Jurkat, Clone E6-1 (cell line): ENCODE measurements around the gene RELL2.
A peak's percentile ranks its signal among the peaks of the same experiment; 100 is the strongest.

Source experiments
- DNase-seq: peaks from one replicate; pipeline ENCODE4 v3.0.0-alpha.2; 2011; ENCODE audit warnings: low read depth, low spot score
- H3K4me3 ChIP-seq: 2 replicates; pipeline ENCODE4 v1.5.1; 2011; ENCODE audit warnings: mild to moderate bottlenecking, low read length, control low read depth, moderate library complexity

Gene RELL2

GRCh38 chr5:141672071-141672840 lies 35.5 kb downstream of the RELL2 start:
- no peak overlapping the region for H3K4me3 ChIP-seq
- DNase-seq = no peak

GRCh38 chr5:141672841-141673813 lies 36.3 kb downstream of the RELL2 start:
- no peak for DNase-seq
- H3K4me3 ChIP-seq = no peak overlapping the region

GRCh38 chr5:141674747-141675146 lies 38.0 kb downstream of the RELL2 start:
- DNase-seq = no peak
- H3K4me3 ChIP-seq = no peak overlapping the region

GRCh38 chr5:141675672-141676071 lies 38.9 kb downstream of the RELL2 start:
- no peak overlapping the region for H3K4me3 ChIP-seq

GRCh38 chr5:141677415-141677814 lies 40.6 kb downstream of the RELL2 start:
- DNase-seq = peak; percentile 22
- H3K4me3 ChIP-seq = no peak overlapping the region

More at GRCh38 chr5:141675672-141676071, 38.9 kb downstream of the RELL2 start:
- DNase-seq = no peak

- no peak for DNase-seq
- H3K4me3 ChIP-seq = no peak overlapping the region
Measured at GRCh38 chr5:141680178-141680577, 43.4 kb downstream of the RELL2 start.

GRCh38 chr5:141680751-141681201 lies 44.0 kb downstream of the RELL2 start:
- no peak overlapping the region for H3K4me3 ChIP-seq
- DNase-seq = no peak

GRCh38 chr5:141681295-141681694 lies 44.5 kb downstream of the RELL2 start:
- DNase-seq = no peak
- H3K4me3 ChIP-seq = no peak overlapping the region

GRCh38 chr5:141681695-141682641 lies 45.2 kb downstream of the RELL2 start, which contains the start of gene ARAP3:
ARAP3 (minus strand) TSS chr5:141682230; CDS start chr5:141680486, 1,744 bp downstream.
- no peak for DNase-seq
- no peak within 1 kb of the TSS for H3K4me3 ChIP-seq

GRCh38 chr5:141683596-141684141 lies 46.9 kb downstream of the RELL2 start:
- DNase-seq = no peak
- H3K4me3 ChIP-seq = no peak overlapping the region

- no peak for DNase-seq
- H3K4me3 ChIP-seq = no peak overlapping the region
Measured at GRCh38 chr5:141685591-141685990, 48.8 kb downstream of the RELL2 start.

- DNase-seq = no peak
- no peak overlapping the region for H3K4me3 ChIP-seq
Measured at GRCh38 chr5:141686648-141687416, 50.0 kb downstream of the RELL2 start.
